Suprapubic skin (tissue), 4 donors: ENCODE measurements around the gene RNF5. TPM values are rescaled to one million over a fixed set of nuclear protein-coding genes. Genes with fewer than 3 reads are reported as not detected.

Source experiments
- DNase-seq, 2 donors: peaks; one replicate each; pipeline ENCODE4 v3.0.0-alpha.2; 2019; ENCODE audit warnings: low spot score in 2 of 2
- H3K27ac ChIP-seq: fragments of 200-600 bp; sonication (generic); one replicate; pipeline ENCODE4 v1.5.1; 2019
- H3K27me3 ChIP-seq: fragments of 200-600 bp; sonication (generic); one replicate; pipeline ENCODE4 v1.5.1; 2019
- H3K36me3 ChIP-seq: fragments of 200-600 bp; sonication (generic); one replicate; pipeline ENCODE4 v1.5.1; 2019
- H3K4me1 ChIP-seq: fragments of 200-600 bp; sonication (generic); one replicate; pipeline ENCODE4 v1.5.1; 2019
- H3K4me3 ChIP-seq: fragments of 200-600 bp; sonication (generic); one replicate; pipeline ENCODE4 v1.5.1; 2019; ENCODE audit warnings: mild to moderate bottlenecking
- H3K9me3 ChIP-seq: fragments of 200-600 bp; sonication (generic); one replicate; pipeline ENCODE4 v1.5.1; 2019
- CTCF ChIP-seq, 2 donors: fragments of 200-600 bp in 1 of 2; fragments of 450-650 bp in 1 of 2; sonication (generic) in 1 of 2; IDR thresholded peaks; one replicate each; pipeline ENCODE4 v1.5.1; 2016 to 2019; ENCODE audit warnings: antibody characterized with exemption in 2 of 2, mild to moderate bottlenecking in 1 of 2, moderate library complexity in 1 of 2
- EP300 ChIP-seq: sonication (generic); formaldehyde crosslinking; IDR thresholded peaks from one replicate; pipeline ENCODE4 v1.6.1; 2017; ENCODE audit warnings: antibody characterized with exemption
- POLR2A ChIP-seq, 2 donors: fragments of 450-650 bp; IDR thresholded peaks; one replicate each; pipeline ENCODE4 v1.6.1; 2017; ENCODE audit warnings: antibody characterized with exemption in 2 of 2, mild to moderate bottlenecking in 2 of 2, moderate library complexity in 2 of 2
- POLR2AphosphoS5 ChIP-seq, 3 donors: sonication (generic); formaldehyde crosslinking; IDR thresholded peaks; one replicate each; pipeline ENCODE4 v1.6.1; 2017; ENCODE audit warnings: antibody characterized with exemption in 3 of 3
- WGBS: methylation state at CpG from one replicate; pipeline ENCODE4 v1.1.5; 2018; 5-methylcytosine and 5-hydroxymethylcytosine counted together
- total RNA-seq, 4 donors: library from RNA; depleted of rRNA; stranded (reverse); fragments of >200 nt; gene quantifications; one replicate each; pipeline ENCODE4 v1.1.0, GENCODE V29; 2016

RNF5 gene
- total RNA-seq, 4 donors from 2014 or later, result 55.7 to 73.0 (median 63.4) TPM

- Histone ChIP-seq H3K4me3 (no peak overlapping the region), H3K4me1 (peaks cover 53% of the 10 kb centered on the region), H3K27me3 (no peaks in the 10 kb centered on the region), H3K36me3 (peaks cover 17% of the 10 kb centered on the region), H3K9me3 (no peaks in the 10 kb centered on the region), H3K27ac (no peak overlapping the region)
- no peak for TF ChIP-seq POLR2AphosphoS5 (IDR thresholded peaks at IDR 0.05)
- TF ChIP-seq EP300, result no peak
- no peak for DNase-seq
- 83% methylated on average over 1 of the region's 1 CpG for WGBS
Measured at GRCh38 chr6:32174416-32174815, 3.8 kb upstream of the RNF5 start.

- Histone ChIP-seq H3K4me1 (peaks cover 62% of the 10 kb centered on the region), H3K4me3 (peak overlapping the region; percentile 93), H3K27me3 (no peaks in the 10 kb centered on the region), H3K27ac (peak overlapping the region; percentile 96), H3K36me3 (peaks cover 14% of the 10 kb centered on the region), H3K9me3 (no peaks in the 10 kb centered on the region)
- DNase-seq, result no peak
- TF ChIP-seq POLR2AphosphoS5 (IDR thresholded peaks at IDR 0.05), result no peak
- no peak for TF ChIP-seq EP300
- TF ChIP-seq CTCF (IDR thresholded peaks at IDR 0.05), result no peak
- TF ChIP-seq POLR2A (IDR thresholded peaks at IDR 0.05), result no peak
- WGBS, result 23% methylated on average over 2 of the region's 2 CpGs
Measured at GRCh38 chr6:32175322-32175710, 2.9 kb upstream of the RNF5 start.

DNA sequence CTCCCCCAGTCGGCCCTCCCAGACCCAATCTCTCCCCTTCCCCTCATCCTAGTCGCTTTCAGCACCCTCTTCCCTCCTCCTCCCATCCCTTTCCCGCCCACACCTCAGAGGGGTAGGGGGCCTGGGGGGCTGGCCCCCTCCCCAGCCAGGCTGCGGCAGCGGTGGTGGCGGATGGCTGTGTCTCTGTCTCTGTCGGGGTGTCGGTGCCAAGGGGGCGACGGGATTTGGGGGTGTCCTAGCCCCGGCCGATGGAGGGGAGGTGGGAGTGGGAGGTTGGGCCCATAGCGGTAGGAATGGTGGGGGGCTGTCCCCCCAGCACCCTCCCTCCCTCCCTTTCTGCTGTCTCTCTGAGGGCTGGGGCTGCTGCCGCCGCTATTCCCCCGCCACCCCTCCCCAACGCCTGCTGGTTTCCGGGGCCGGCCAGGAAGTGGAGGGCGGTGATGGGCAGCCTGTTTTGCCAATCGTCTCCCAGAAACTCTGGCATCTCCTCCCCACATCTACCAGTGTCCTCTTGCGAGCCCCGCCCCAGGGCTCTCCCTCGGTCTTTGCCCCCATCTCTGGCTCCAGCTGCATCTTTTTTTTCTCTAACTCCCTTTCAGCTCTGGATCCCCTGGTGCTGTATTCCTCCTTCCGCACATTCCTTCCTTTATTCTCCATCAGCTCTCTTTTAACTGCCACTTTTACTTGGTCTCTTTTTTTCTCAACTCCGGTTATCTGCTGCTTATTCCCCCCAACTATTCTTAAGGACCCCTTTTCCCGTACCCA lies 2.3 kb upstream of the RNF5 start, which contains the start of gene AGPAT1:
Gene AGPAT1 (minus strand): TSS at position 374 of the 765 bp plus-strand sequence. CDS start 4,588 bp downstream, outside the sequence.
- Histone ChIP-seq H3K4me1 (peaks cover 62% of the 10 kb centered on the region), H3K27me3 (no peaks in the 10 kb centered on the region), H3K27ac (peak within 1 kb of the TSS; percentile 96), H3K36me3 (peaks cover 12% of the 10 kb centered on the region), H3K4me3 (peak within 1 kb of the TSS; percentile 93), H3K9me3 (no peaks in the 10 kb centered on the region)
- peak; percentile 97 for DNase-seq
- TF ChIP-seq CTCF (IDR thresholded peaks at IDR 0.05), result no peak
- TF ChIP-seq POLR2A (IDR thresholded peaks at IDR 0.05), result peak in 1 of 2 donors; percentile 62
- WGBS, result 0% methylated on average over 24 of the region's 27 CpGs

GRCh38 chr6:32176476-32177182 lies 1.6 kb upstream of the RNF5 start:
- Histone ChIP-seq H3K36me3 (peaks cover 17% of the 10 kb centered on the region), H3K9me3 (no peaks in the 10 kb centered on the region), H3K4me3 (peak overlapping the region; percentile 93), H3K27me3 (no peaks in the 10 kb centered on the region), H3K4me1 (peaks cover 67% of the 10 kb centered on the region), H3K27ac (peak overlapping the region; percentile 96)
- DNase-seq, result no peak
- TF ChIP-seq EP300, result no peak
- 16% methylated on average over 5 of the region's 5 CpGs for WGBS

DNA sequence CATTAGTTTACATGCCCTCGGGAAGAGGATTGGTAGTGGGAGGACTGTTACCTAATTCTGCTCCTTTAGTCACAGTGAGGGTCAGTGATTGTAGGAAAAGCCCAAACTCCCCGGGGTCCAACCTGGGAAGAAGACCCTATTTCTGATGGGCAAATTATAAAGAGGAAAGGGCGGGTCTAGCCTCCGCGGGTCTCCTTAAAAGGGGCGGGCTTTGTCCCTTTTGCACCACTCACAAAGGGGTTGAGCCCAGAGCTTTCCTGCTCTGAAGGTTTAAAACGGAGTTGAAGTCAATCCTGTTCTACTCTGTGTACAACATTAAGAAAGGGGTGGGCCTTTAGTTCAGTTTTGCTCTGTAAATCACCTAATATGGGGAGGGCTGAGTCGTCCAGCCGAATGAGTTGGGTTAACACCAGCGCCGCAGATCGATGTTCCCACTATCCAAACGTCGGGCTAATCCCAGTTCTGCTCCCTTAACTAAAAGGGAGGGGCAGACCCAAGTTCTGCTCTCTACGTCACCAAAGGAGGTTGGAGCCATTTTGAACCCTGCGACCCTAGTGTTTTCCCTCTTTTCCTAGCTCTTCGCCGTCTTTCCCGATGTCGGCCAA lies 920 bp upstream of the RNF5 start:
- TF ChIP-seq POLR2A (IDR thresholded peaks at IDR 0.05) (peak in 1 of 2 donors; percentile 34), CTCF (IDR thresholded peaks at IDR 0.05) (no peak), POLR2AphosphoS5 (IDR thresholded peaks at IDR 0.05) (no peak), EP300 (no peak)
- Histone ChIP-seq H3K27me3 (no peaks in the 10 kb centered on the region), H3K4me3 (peak overlapping the region; percentile 93), H3K4me1 (peaks cover 72% of the 10 kb centered on the region), H3K9me3 (no peaks in the 10 kb centered on the region), H3K36me3 (peaks cover 18% of the 10 kb centered on the region), H3K27ac (peak overlapping the region; percentile 96)
- no peak for DNase-seq
- under 1% methylated on average over 20 of the region's 20 CpGs for whole genome bisulfite sequencing
